ENCODE data around the gene AZU1. TPM values are rescaled to one million over a fixed set of nuclear protein-coding genes. Genes with fewer than 3 reads are reported as not detected.
"Not testable (repeated sequence)": the region's sequence is repeated elsewhere in the genome, so short reads cannot be mapped to it uniquely, and the experiment has no call there.

AZU1 gene
- total and polyA plus RNA-seq, 7 donors, result 0.69 TPM; not detected in 6

- intact Hi-C loops (cut with DNase I), result no loop called here
- peaks cover 8% of the 10 kb centered on the region for H3K4me1 ChIP-seq
- DNase-seq (no peak), ATAC-seq (no peak)
- no peak overlapping the region for H3K27ac ChIP-seq
- 10 to 26% (median 21%) methylated on average over 25 to 67 of the region's 70 CpGs for WGBS, 3 donors
- peaks cover 0 to 88% (median 15%) of the 10 kb centered on the region in 3 donors for H3K27me3 ChIP-seq (ENCODE audit: insufficient read depth in 3 of 3, low read length in 2 of 3)
- no peaks in the 10 kb centered on the region for H3K9me3 ChIP-seq
- TF ChIP-seq CTCF (IDR thresholded peaks at IDR 0.05), result no peak
- no peaks in the 10 kb centered on the region for H3K36me3 ChIP-seq (ENCODE audit: insufficient read depth in 1 of 2, low read depth in 1 of 2)
- peak overlapping the region; percentile 15 for H3K4me3 ChIP-seq
These were observed 16.4 kb downstream of the AZU1 start for GRCh38 chr19:843836-844545.

- DNase-seq (peak in 1 of 2 donors; percentile 46), ATAC-seq (no peak)
- 24 to 39% (median 31%) methylated on average over 11 of the region's 11 CpGs for WGBS, 3 donors
- Histone ChIP-seq H3K27ac (no peak overlapping the region), H3K4me3 (no peak overlapping the region), H3K4me1 (peaks cover 8% of the 10 kb centered on the region), H3K36me3 (ENCODE audit: insufficient read depth in 1 of 2, low read depth in 1 of 2) (no peaks in the 10 kb centered on the region), H3K9me3 (no peaks in the 10 kb centered on the region), H3K27me3 (ENCODE audit: insufficient read depth in 3 of 3, low read length in 2 of 3) (peaks cover 0 to 85% (median 16%) of the 10 kb centered on the region in 3 donors)
- intact Hi-C loops (cut with DNase I), result no loop called here
- TF ChIP-seq CTCF (IDR thresholded peaks at IDR 0.05), result no peak
These were observed 16.9 kb downstream of the AZU1 start for GRCh38 chr19:844546-844971.

- no peak for TF ChIP-seq CTCF (IDR thresholded peaks at IDR 0.05)
- intact Hi-C loops (cut with DNase I), result no loop called here
- Histone ChIP-seq H3K36me3 (ENCODE audit: insufficient read depth in 1 of 2, low read depth in 1 of 2) (no peaks in the 10 kb centered on the region), H3K27me3 (ENCODE audit: insufficient read depth in 3 of 3, low read length in 2 of 3) (peaks cover 0 to 79% (median 15%) of the 10 kb centered on the region in 3 donors), H3K4me1 (peaks cover 14% of the 10 kb centered on the region), H3K4me3 (no peak overlapping the region), H3K27ac (no peak overlapping the region), H3K9me3 (no peaks in the 10 kb centered on the region)
- peak in 1 of 2 donors; percentile 49 for DNase-seq
- 48 to 60% (median 53%) methylated on average over 28 to 37 of the region's 37 CpGs for WGBS, 3 donors
- ATAC-seq, result no peak
These were observed 18.3 kb downstream of the AZU1 start for GRCh38 chr19:845707-846521.

- DNase-seq, result peak; percentile 52 to 69
- WGBS, 3 donors, result 34 to 45% (median 35%) methylated on average over 12 of the region's 12 CpGs
- H3K9me3 ChIP-seq, result no peaks in the 10 kb centered on the region
- H3K27ac ChIP-seq, result no peak overlapping the region
- peaks cover 11% of the 10 kb centered on the region for H3K4me1 ChIP-seq
- peaks cover 0 to 80% (median 17%) of the 10 kb centered on the region in 3 donors for H3K27me3 ChIP-seq (ENCODE audit: insufficient read depth in 3 of 3, low read length in 2 of 3)
- no peak for ATAC-seq
- intact Hi-C loops (cut with DNase I), result no loop called here
- H3K36me3 ChIP-seq (ENCODE audit: insufficient read depth in 1 of 2, low read depth in 1 of 2), result no peaks in the 10 kb centered on the region
- TF ChIP-seq CTCF (IDR thresholded peaks at IDR 0.05), result no peak
- H3K4me3 ChIP-seq, result no peak overlapping the region
These were observed 20.8 kb downstream of the AZU1 start for GRCh38 chr19:848386-848921.

GRCh38 chr19:849195-849594, 21.6 kb downstream of the AZU1 start:
- H3K27me3 ChIP-seq (ENCODE audit: insufficient read depth in 3 of 3, low read length in 2 of 3), result peaks cover 0 to 79% (median 13%) of the 10 kb centered on the region in 3 donors
- H3K4me1 ChIP-seq; H3K27ac ChIP-seq; DNase-seq; intact Hi-C loops (cut with DNase I); ATAC-seq; H3K9me3 ChIP-seq; H3K4me3 ChIP-seq; H3K36me3 ChIP-seq (ENCODE audit: insufficient read depth in 1 of 2, low read depth in 1 of 2): not testable (repeated sequence)
- 74 to 82% (median 78%) methylated on average over 8 of the region's 8 CpGs for WGBS, 3 donors
